ENCODE measurements around the gene SRRM2.

DNA sequence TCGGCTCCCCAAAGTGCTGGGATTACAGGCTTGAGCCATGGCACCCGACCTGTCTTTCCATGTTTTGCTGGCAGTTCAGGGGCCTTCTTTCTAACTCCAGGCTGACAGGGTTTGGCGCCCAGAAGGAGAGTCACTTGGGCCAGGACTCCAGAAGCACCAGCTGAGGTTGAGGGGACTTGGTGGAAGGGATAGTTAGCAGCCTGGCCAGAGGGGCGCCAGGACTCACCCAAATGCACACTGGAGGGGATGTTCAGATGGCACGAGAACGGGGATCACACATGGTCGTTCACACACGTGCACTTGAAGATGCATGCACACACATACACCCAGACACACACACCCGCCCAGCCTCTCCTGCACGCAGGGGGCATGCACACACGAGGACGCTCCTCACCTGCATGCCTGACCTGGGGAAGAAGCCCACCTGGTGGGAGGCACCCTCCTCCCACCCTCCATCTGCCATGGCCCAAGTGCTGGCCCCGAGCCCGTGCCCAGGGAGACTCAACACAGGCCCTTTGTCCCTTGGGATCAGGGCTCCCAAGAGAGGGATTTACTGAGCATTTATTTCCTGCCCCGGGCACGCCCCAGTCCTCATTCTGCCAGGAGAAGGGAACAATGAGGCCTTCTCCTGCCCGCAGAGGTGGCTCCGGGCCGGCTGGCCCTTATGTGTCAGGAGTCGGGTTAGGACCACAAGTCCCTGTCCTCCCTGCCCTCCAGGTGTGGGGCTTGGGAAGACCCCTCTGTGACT, 62.3 kb downstream of the SRRM2 start:
- TF ChIP-seq, protein P1, sequence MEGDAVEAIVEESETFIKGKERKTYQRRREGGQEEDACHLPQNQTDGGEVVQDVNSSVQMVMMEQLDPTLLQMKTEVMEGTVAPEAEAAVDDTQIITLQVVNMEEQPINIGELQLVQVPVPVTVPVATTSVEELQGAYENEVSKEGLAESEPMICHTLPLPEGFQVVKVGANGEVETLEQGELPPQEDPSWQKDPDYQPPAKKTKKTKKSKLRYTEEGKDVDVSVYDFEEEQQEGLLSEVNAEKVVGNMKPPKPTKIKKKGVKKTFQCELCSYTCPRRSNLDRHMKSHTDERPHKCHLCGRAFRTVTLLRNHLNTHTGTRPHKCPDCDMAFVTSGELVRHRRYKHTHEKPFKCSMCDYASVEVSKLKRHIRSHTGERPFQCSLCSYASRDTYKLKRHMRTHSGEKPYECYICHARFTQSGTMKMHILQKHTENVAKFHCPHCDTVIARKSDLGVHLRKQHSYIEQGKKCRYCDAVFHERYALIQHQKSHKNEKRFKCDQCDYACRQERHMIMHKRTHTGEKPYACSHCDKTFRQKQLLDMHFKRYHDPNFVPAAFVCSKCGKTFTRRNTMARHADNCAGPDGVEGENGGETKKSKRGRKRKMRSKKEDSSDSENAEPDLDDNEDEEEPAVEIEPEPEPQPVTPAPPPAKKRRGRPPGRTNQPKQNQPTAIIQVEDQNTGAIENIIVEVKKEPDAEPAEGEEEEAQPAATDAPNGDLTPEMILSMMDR (IDR thresholded peaks at IDR 0.05), result no peak
- TF ChIP-seq POLR2A (IDR thresholded peaks at IDR 0.05), result no peak
